ENCODE results near the gene PIK3C3.

- no peak for TF ChIP-seq CTCF (IDR thresholded peaks at IDR 0.05)
- TF ChIP-seq POLR2A (IDR thresholded peaks at IDR 0.05) = no peak
These were observed 15.7 kb upstream of the PIK3C3 start for GRCh38 chr18:41939326-41939725.

Measured in adrenal gland (tissue), 5 donors.